Keratinocyte (primary cell): ENCODE results near the gene SPON1. TPM values are rescaled to one million over a fixed set of nuclear protein-coding genes. Genes with fewer than 3 reads are reported as not detected.

Source experiments
- DNase-seq: peaks from one replicate; pipeline ENCODE4 v3.0.0-alpha.2; 2011; ENCODE audit warnings: low read depth, missing footprints, low spot score
- FAIRE-seq: peaks from 2 replicates; lab custom pipeline; 2011; peaks lifted over from hg19 to GRCh38; lab: Jason Lieb, UNC
- H2AFZ ChIP-seq: 2 replicates; pipeline ENCODE4 v1.6.0; 2012; ENCODE audit warnings: low read length, control low read depth, inconsistent platforms; ENCODE audit not compliant: control insufficient read depth
- H3K27ac ChIP-seq: 2 replicates; pipeline ENCODE4 v1.5.1; 2011; ENCODE audit warnings: low read length; ENCODE audit not compliant: control insufficient read depth, insufficient read depth
- H3K27me3 ChIP-seq: 3 replicates; pipeline ENCODE4 v1.6.0; 2011; ENCODE audit warnings: low read length; ENCODE audit not compliant: control insufficient read depth, insufficient read depth; ENCODE audit errors: extremely low read depth
- H3K36me3 ChIP-seq, 2 experiments: 2 replicates in 1 of 2; 3 replicates in 1 of 2; pipeline ENCODE4 v1.5.1; 2011; ENCODE audit warnings: low read length in 2 of 2, mild to moderate bottlenecking in 1 of 2; ENCODE audit not compliant: control insufficient read depth in 2 of 2, insufficient read depth in 2 of 2; ENCODE audit errors: extremely low read depth in 1 of 2
- H3K4me1 ChIP-seq: 3 replicates; pipeline ENCODE4 v1.5.1; 2011; ENCODE audit warnings: low read length; ENCODE audit not compliant: control insufficient read depth, insufficient read depth; ENCODE audit errors: extremely low read depth
- H3K4me2 ChIP-seq: 3 replicates; pipeline ENCODE4 v1.6.0; 2011; ENCODE audit warnings: low read depth, low read length; ENCODE audit not compliant: control insufficient read depth, insufficient read depth; ENCODE audit errors: extremely low read depth
- H3K4me3 ChIP-seq, 3 experiments: fragments of 200-600 bp in 1 of 3; sonication (generic) in 1 of 3; 2 replicates in 2 of 3; 3 replicates in 1 of 3; pipeline ENCODE4 v1.5.1; 2011 to 2016; ENCODE audit warnings: low read length in 3 of 3, mild to moderate bottlenecking in 3 of 3, control low read depth in 2 of 3, inconsistent platforms in 1 of 3, low read depth in 1 of 3, mixed read lengths in 1 of 3, mixed run types in 1 of 3, moderate library complexity in 1 of 3; ENCODE audit not compliant: control insufficient read depth in 2 of 3, insufficient read depth in 2 of 3; ENCODE audit errors: extremely low read depth in 1 of 3
- H3K79me2 ChIP-seq: 2 replicates; pipeline ENCODE4 v1.6.0; 2012; ENCODE audit warnings: low read length; ENCODE audit not compliant: control insufficient read depth, insufficient read depth
- H3K9ac ChIP-seq: 3 replicates; pipeline ENCODE4 v1.6.0; 2011; ENCODE audit warnings: low read length; ENCODE audit not compliant: control insufficient read depth, insufficient read depth; ENCODE audit errors: extremely low read depth
- H3K9me1 ChIP-seq: 3 replicates; pipeline ENCODE4 v1.6.0; 2011; ENCODE audit warnings: low read length; ENCODE audit not compliant: control insufficient read depth, insufficient read depth; ENCODE audit errors: extremely low read depth
- H3K9me3 ChIP-seq: 2 replicates; pipeline ENCODE4 v1.5.1; 2012; ENCODE audit warnings: low read depth, low read length; ENCODE audit not compliant: control insufficient read depth
- H4K20me1 ChIP-seq: 3 replicates; pipeline ENCODE4 v1.6.0; 2011; ENCODE audit warnings: low read length; ENCODE audit not compliant: control insufficient read depth, insufficient read depth; ENCODE audit errors: extremely low read depth
- CTCF ChIP-seq, 3 experiments: IDR thresholded peaks in 1 of 3; conservative IDR thresholded peaks in 1 of 3; optimal IDR thresholded peaks in 1 of 3; 2 replicates in 2 of 3; 3 replicates in 1 of 3; pipeline versions ENCODE3 to v1.5.1; 2011; ENCODE audit warnings: low read length in 3 of 3, mild to moderate bottlenecking in 3 of 3, moderate library complexity in 2 of 3, control low read depth in 1 of 3, inconsistent platforms in 1 of 3; ENCODE audit not compliant: insufficient read depth in 2 of 3; ENCODE audit errors: extremely low read depth in 1 of 3
- EZH2 ChIP-seq: IDR thresholded peaks from one replicate; pipeline ENCODE4 v1.6.1; 2012; ENCODE audit warnings: inconsistent platforms, mild to moderate bottlenecking, low read length, moderate library complexity
- dilution Hi-C: fragments of 300-500 bp; cut with MboI; formaldehyde crosslinking; loops from one replicate; pipeline ENCODE4 v1.7.0; 2020; ENCODE audit warnings: low sequenced_read_pairs; ENCODE audit not compliant: extremely low pct_ligation_motif_present
- polyA plus RNA-seq, 5 experiments: library from polyadenylated mRNA; depleted of rRNA in 3 of 5; stranded (reverse) in 3 of 5; stranded (forward) in 1 of 5; unstranded in 1 of 5; fragments of >200 nt; gene quantifications; 1 replicate in 1 of 5; 2 replicates in 3 of 5; 3 replicates in 1 of 5; pipeline versions ENCODE4 v1.2.1 to v1.2.3, GENCODE V29; 2011 to 2012; ENCODE audit warnings: missing spikeins in 2 of 5, low read depth in 1 of 5, low replicate concordance in 1 of 5

The SPON1 gene
- polyA plus RNA-seq, 1 donor (not counting 4 experiments of a cell fraction or from before 2014, with no cell fraction given), result not detected

GRCh38 chr11:14242187-14242586, 279.7 kb downstream of the SPON1 start:
- dilution Hi-C loops, result loop anchor here (25.0 kb wide), 2 partner anchors 280 to 480 kb away; partner anchors contain the start of gene SPON1
- Histone ChIP-seq H3K4me3 (no peak overlapping the region), H3K9me1 (no peaks in the 10 kb centered on the region), H3K4me1 (no peaks in the 10 kb centered on the region), H3K9me3 (no peaks in the 10 kb centered on the region), H3K36me3 (no peaks in the 10 kb centered on the region), H3K9ac (no peak overlapping the region), H3K27me3 (peaks cover 21% of the 10 kb centered on the region), H2AFZ (no peak overlapping the region), H3K4me2 (no peak overlapping the region), H3K27ac (no peak overlapping the region), H3K79me2 (no peaks in the 10 kb centered on the region), H4K20me1 (no peaks in the 10 kb centered on the region)
- no peak for TF ChIP-seq CTCF (optimal IDR thresholded peaks at IDR 0.05 in 1 of 3, IDR thresholded peaks at IDR 0.05 in 1 of 3, conservative IDR thresholded peaks at IDR 0.05 in 1 of 3; ENCODE audit: extremely low read depth in 1 of 3, insufficient read depth in 2 of 3, low read length in 3 of 3)
- TF ChIP-seq EZH2, result no peak
- FAIRE-seq (no peak), DNase-seq (no peak)

GRCh38 chr11:14242733-14243132, 280.2 kb downstream of the SPON1 start:
- no peaks in the 10 kb centered on the region for H3K4me1 ChIP-seq
- no peak overlapping the region for H3K9ac ChIP-seq
- peaks cover 23% of the 10 kb centered on the region for H3K27me3 ChIP-seq
- H3K4me2 ChIP-seq, result no peak overlapping the region
- no peaks in the 10 kb centered on the region for H4K20me1 ChIP-seq
- DNase-seq (no peak), FAIRE-seq (no peak)
- dilution Hi-C loops, result loop anchor here (25.0 kb wide), 2 partner anchors 280 to 480 kb away; partner anchors contain the start of gene SPON1
- H3K79me2 ChIP-seq, result no peaks in the 10 kb centered on the region
- H2AFZ ChIP-seq, result no peak overlapping the region
- H3K4me3 ChIP-seq, result no peak overlapping the region
- no peak overlapping the region for H3K27ac ChIP-seq
- no peaks in the 10 kb centered on the region for H3K9me3 ChIP-seq
- TF ChIP-seq CTCF (optimal IDR thresholded peaks at IDR 0.05 in 1 of 3, IDR thresholded peaks at IDR 0.05 in 1 of 3, conservative IDR thresholded peaks at IDR 0.05 in 1 of 3; ENCODE audit: extremely low read depth in 1 of 3, insufficient read depth in 2 of 3, low read length in 3 of 3) (no peak), EZH2 (no peak)
- no peaks in the 10 kb centered on the region for H3K9me1 ChIP-seq
- H3K36me3 ChIP-seq, result no peaks in the 10 kb centered on the region
